ENCODE measurements around the gene PPEF2.
"Not testable (repeated sequence)": the region's sequence is repeated elsewhere in the genome, so short reads cannot be mapped to it uniquely, and the experiment has no call there.

The PPEF2 gene, protein sequence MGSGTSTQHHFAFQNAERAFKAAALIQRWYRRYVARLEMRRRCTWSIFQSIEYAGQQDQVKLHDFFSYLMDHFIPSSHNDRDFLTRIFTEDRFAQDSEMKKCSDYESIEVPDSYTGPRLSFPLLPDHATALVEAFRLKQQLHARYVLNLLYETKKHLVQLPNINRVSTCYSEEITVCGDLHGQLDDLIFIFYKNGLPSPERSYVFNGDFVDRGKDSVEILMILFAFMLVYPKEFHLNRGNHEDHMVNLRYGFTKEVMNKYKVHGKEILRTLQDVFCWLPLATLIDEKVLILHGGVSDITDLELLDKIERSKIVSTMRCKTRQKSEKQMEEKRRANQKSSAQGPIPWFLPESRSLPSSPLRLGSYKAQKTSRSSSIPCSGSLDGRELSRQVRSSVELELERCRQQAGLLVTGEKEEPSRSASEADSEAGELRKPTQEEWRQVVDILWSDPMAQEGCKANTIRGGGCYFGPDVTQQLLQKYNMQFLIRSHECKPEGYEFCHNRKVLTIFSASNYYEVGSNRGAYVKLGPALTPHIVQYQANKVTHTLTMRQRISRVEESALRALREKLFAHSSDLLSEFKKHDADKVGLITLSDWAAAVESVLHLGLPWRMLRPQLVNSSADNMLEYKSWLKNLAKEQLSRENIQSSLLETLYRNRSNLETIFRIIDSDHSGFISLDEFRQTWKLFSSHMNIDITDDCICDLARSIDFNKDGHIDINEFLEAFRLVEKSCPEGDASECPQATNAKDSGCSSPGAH

GRCh38 chr4:75902352-75902751 lies at the start of gene PPEF2:
TSS of gene PPEF2 (minus strand) at chr4:75902452. CDS start at chr4:75896325, 6,127 bp downstream.
- DNase-seq (ENCODE audit: low spot score): no peak

- DNase-seq (ENCODE audit: low spot score): no peak
Observed at GRCh38 chr4:75950213-75950815, 48.1 kb upstream of the PPEF2 start.

- DNase-seq (ENCODE audit: low spot score): no peak
Observed at GRCh38 chr4:75948822-75949444, 46.7 kb upstream of the PPEF2 start.

DNA sequence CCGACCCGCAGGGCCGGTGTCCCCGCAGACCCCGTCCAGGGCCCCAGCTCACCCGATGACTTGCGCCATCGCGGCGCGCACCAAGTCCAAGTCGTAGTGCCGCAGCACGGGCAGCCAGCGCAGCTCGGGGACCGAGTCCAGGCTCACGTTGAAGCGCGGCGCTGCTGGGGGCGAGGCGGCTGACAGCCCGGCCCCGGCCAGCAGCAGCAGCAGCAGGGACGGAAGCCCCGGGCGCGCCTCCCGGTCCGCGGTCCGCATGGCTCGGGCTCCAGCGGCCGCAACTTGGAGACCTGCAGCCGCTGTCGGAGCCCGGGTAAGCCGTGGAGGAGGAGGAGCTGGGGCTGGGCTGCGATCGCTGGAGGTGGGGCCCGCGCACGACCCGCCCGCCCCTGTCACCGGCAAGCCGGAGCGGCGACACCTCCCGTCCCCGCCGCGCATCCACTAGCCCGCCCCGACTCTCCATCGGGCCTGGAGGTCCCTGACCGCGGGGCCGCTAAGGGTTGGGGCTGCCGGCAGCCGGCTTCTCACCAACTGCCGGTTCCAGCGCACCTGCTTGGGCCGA lies 38.5 kb upstream of the PPEF2 start, which contains the start of gene NAAA:
Gene NAAA, minus strand, starts transcription at position 322 of the 562 bp plus-strand sequence. Its CDS starts 64 bp downstream, at position 258.
- DNase-seq (ENCODE audit: low spot score): no peak

DNA sequence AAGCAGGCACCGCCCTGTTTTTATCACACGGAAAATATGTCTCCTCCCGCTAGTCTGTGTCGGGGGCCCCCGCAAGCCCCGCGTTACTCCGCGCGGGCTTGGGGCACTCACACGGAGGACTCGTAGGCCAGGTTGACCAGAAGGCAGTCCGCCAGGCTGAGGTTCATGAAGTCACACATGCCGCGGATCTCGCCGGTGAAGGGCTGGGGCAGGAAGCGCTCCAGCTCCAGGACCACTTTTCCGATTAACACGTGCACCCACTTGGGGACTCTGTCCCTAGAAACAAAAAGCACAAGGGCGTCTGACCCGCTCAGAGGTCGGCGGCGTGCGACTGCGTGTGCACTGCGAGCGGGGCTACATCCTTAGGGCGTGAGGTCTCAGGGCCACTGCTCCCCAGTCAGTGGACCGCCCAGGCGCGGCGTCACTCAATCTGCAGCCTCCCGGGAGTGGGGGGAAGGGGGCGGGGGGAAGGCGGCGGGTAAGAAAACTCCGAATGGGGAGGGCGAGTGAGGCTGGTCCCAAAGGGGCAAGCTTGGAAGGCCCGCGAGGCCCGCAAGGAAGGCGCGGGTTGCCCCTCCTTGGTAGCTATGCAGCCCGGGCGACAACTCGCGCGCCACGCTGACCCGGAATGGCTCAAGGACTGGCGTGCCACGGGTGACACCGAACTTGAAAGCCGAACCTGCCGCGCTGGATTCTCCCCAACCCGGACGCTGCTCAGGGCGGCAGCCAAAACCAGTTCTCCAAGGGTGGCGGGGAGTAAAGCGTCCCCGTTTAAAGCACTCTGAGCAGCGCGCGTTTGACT lies 37.8 kb upstream of the PPEF2 start:
- DNase-seq (ENCODE audit: low spot score): no peak

DNA sequence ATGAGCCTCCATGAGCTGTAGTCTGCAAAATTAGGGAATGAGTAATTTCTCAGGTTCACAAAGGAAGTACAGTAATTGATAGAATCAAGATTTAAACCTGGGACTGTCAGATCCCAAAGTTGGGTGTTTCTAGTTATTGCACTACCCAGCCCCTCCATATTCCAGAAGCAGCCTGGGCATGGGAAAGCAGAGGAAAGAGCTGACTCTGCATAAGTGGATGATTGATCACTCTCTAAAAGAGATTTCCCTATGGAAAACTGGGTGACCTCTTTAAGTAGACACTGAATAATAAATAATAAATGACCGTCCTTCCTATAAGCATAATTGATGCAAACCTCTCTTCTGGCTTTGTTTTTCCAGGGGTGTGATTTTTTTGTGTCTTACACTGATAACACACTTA lies 33.4 kb upstream of the PPEF2 start:
- DNase-seq (ENCODE audit: low spot score): no peak

DNA sequence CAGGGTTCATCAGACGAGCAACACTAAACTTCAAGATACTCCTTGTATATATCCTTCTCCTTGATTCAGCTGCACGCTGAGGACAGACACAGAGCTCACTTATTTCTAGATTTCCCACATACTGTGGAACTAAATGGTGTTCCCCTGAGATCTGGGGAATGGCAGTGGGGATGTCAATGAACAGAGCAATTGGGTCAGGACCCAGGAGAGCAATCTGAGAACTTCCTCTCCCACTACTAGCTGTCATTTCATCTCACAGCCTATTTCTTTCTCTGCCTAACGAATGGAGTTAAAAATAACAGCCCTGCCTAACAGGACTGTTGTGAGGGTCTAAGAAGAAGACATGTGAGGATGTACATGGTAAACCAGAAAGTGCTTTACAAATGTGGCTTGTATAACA lies 27.9 kb upstream of the PPEF2 start:
- DNase-seq (ENCODE audit: low spot score): no peak

DNA sequence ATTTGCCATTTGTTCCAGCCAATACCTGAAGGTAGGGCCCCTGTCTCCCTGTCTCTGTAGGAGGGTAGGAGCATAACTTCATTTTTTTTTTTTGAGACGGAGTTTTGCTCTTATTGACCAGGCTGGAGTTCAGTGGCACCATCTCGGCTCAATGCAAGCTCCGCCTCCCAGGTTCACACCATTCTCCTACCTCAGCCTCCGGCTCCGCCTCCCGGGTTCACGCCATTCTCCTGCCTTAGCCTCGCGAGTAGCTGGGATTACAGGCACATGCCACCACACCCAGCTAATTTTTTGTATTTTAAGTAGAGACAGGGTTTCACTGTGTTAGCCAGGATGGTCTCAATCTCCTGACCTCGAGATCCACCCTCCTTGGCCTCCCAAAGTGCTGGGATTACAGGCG lies 22.7 kb upstream of the PPEF2 start:
- DNase-seq (ENCODE audit: low spot score): not testable (repeated sequence)

DNA sequence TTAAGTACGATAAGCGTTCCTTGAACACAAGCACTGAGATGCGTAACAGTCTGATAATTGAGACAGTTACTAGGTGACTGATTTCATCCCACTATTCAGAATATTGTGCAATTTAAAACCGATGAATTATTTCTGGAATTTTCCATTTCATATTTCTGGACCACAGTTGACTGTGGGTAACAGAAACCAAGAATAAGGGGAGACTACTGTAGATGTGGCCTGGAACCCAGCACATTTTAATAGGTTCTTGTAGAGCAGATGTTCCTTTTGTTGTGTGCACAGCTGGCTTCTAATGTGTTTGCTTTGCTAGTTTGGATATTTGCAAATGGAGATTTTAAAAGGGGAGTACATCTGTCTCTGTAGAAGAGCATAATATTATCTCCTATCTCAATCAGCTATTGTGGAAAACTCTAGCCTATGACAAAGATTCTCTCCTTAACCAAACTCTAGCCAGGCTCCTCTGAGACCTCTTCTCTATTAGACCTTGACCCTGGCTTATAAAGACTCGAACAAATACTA lies 22.1 kb upstream of the PPEF2 start:
- no peak for DNase-seq (ENCODE audit: low spot score)

GRCh38 chr4:75922588-75922987 lies 20.3 kb upstream of the PPEF2 start:
- no peak for DNase-seq (ENCODE audit: low spot score)

DNA sequence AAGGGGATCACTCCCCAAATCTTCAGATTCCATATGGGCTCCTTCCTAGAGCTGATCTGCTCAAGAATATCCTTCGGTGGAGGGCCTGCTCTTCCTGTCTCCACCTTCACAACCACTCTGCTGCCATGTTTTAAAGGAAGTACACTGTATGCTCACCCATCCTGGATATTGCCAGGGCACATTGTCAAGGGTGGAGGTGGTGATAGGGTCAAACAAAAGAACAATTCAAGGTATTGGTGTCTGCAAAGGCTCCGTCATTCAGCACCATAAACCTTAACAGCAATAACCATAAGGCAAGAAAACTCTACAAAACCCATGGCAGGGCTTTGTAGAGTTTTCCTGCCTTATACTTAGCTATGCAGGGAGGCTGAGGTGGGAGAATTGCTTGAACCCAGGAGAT lies 19.7 kb upstream of the PPEF2 start:
- DNase-seq (ENCODE audit: low spot score): no peak

- DNase-seq (ENCODE audit: low spot score): no peak
Observed at GRCh38 chr4:75920327-75920726, 18.1 kb upstream of the PPEF2 start.

DNA sequence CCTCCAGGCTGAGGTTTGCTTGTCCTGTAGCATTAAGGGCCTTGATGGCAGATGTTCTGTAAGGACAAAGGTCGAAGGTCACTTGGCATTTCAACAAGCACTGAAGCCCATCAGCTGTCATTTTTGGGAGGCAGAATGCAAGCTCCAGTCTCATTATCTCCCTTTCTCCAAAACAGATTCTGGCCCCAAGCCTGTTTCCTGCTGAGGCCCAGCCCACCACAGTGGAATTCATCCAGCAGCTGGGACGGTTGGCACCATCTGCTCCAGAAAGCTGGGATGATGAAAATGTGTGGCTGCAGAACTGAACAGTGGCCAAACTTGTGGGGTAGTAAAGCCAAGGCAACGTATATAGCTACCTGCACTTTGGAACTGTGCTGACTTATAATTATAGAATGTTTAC lies 17.7 kb upstream of the PPEF2 start:
- no peak for DNase-seq (ENCODE audit: low spot score)

DNA sequence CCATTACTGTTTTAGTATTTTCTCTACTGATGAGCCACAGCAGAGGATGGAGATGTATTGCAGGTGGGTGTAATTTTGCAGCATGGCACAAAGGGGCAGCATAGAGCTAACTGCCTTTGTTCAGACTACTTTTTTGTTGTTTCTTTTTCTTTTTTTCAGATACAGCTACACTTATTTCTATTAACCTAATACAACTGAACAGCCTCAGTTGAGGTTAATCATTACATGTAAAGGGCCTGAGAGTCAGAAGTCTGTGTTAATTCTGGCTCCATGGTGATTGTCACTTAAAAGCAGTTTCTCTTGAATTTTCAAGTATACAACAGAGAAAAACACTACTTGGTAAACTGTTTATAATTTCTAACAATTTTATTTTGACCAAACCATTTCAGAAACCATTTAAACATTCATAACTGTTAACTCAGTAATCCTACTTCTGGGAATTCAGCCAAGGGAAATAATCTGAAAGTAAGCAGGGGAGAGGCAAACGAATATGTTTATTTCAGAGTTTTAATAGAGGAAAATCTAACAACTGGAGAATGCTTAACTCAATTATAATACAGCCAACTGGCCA lies 13.9 kb upstream of the PPEF2 start:
- no peak for DNase-seq (ENCODE audit: low spot score)

DNA sequence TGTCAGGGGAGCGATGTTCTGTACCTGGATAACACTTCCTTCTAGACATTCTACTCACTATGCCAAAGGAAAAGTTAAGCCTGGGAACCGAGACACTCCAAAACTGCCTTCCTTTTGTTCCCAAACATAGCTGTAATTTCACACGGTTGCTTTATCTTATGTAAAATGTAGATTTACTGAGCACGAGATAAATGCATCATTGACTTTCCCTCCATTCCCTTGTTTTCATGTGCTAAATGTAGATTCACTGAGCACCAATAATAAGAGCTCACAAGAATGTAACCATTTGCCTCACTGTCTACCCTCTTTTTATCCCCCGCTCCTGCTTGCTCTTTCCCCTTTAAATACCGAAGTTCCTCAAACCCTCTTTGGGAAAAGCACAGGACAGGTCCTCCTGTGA lies 10.7 kb upstream of the PPEF2 start:
- DNase-seq (ENCODE audit: low spot score): no peak

DNA sequence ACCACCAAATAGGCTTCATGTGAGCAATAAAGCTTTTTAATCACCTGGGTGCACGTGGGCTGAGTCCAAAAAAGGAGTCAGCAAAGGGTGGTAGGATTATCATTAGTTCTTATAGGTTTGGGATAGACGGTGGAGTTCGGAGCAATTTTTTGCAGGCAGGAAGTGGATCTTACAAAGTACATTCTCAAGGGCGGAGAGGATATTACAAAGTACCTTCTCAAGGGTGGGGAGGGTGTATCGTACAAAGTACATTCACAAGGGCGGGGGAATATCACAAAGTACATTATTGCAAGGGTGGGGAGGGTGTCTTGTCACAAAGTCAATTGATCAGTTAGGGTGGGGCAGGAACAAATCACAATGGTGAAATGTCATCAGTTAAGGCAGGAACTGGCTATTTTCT lies 8.6 kb upstream of the PPEF2 start:
- not testable (repeated sequence) for DNase-seq (ENCODE audit: low spot score)

DNA sequence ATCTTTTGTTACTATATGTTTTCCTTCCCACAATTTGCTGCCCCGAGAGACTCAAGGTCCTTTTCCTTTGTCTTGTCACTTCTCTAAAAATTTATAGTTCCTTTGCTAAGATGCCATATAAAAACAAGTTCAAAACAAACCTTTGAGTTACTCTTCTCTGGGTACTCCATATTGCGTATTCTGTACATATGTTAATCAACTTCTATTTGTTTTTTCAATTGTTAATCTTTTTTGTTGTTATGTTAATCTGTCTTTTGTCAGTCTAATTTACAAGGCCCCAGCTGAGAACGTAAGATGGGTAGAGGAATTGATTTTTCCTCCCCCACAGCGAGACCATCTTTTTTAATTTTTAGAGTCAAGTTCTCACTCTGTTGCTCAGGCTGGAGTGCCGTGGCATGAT lies 7.2 kb upstream of the PPEF2 start:
- no peak for DNase-seq (ENCODE audit: low spot score)

- DNase-seq (ENCODE audit: low spot score): no peak
Observed at GRCh38 chr4:75908555-75908954, 6.3 kb upstream of the PPEF2 start.

- DNase-seq (ENCODE audit: low spot score): no peak
Observed at GRCh38 chr4:75907966-75908365, 5.7 kb upstream of the PPEF2 start.

- DNase-seq (ENCODE audit: low spot score): no peak
Observed at GRCh38 chr4:75904076-75904475, 1.8 kb upstream of the PPEF2 start.

GRCh38 chr4:75898536-75898935 lies 3.7 kb downstream of the PPEF2 start:
- no peak for DNase-seq (ENCODE audit: low spot score)

Data from hematopoietic multipotent progenitor cell treated with erythropoietin and hydrocortisone succinate and interleukin-3 and kit ligand, for 17 days (in vitro differentiated cells).